K562 (cell line): ENCODE results near the gene RAI1. TPM values are rescaled to one million over a fixed set of nuclear protein-coding genes. Genes with fewer than 3 reads are reported as not detected.

Experiments used
- ADNP ChIP-seq: fragments of 200-800 bp; sonication (Bioruptor generic); IDR thresholded peaks from 2 replicates; pipeline ENCODE4 v1.6.1; 2016; ENCODE audit warnings: missing genetic modification characterization, missing compliant biosample characterization
- ATF1 ChIP-seq, 2 experiments: fragments of 450-650 bp in 1 of 2; IDR thresholded peaks; 2 replicates each; pipeline ENCODE4 v1.6.1; 2016; ENCODE audit warnings: missing compliant biosample characterization in 1 of 2, missing genetic modification characterization in 1 of 2
- FOXK2 ChIP-seq, 2 experiments: fragments of 450-650 bp; IDR thresholded peaks in 1 of 2; conservative IDR thresholded peaks in 1 of 2; 2 replicates each; pipeline ENCODE4 v1.6.1; 2016; ENCODE audit warnings: low read depth in 2 of 2, mild to moderate bottlenecking in 1 of 2
- GTF2B ChIP-seq: IDR thresholded peaks from 2 replicates; pipeline ENCODE4 v1.6.1; 2011; ENCODE audit not compliant: insufficient read length; ENCODE audit errors: extremely low read depth
- HOXB6 ChIP-seq: fragments of 250-450 bp; sonication (Bioruptor Pico); IDR thresholded peaks from 2 replicates; pipeline ENCODE4 v1.5.1; 2022; ENCODE audit warnings: mild to moderate bottlenecking, borderline replicate concordance
- NFIC ChIP-seq: fragments of 450-650 bp; IDR thresholded peaks from 2 replicates; pipeline ENCODE4 v1.6.1; 2017; ENCODE audit warnings: mild to moderate bottlenecking, inconsistent platforms
- POLR2G ChIP-seq: fragments of 200-400 bp; formaldehyde crosslinking; IDR thresholded peaks from 2 replicates; pipeline ENCODE4 v1.6.1; 2017; ENCODE audit warnings: low read depth, mild to moderate bottlenecking, antibody characterized with exemption, low read length, moderate library complexity
- PRPF4 ChIP-seq: fragments of 200-400 bp; formaldehyde crosslinking; IDR thresholded peaks from one replicate; pipeline ENCODE4 v1.6.1; 2017; ENCODE audit warnings: low read length, low read depth, mild to moderate bottlenecking; ENCODE audit not compliant: insufficient read depth, poor library complexity, severe bottlenecking
- RAD21 ChIP-seq, 2 experiments: fragments of 250-450 bp in 1 of 2; fragments of 450-650 bp in 1 of 2; sonication (Bioruptor Pico) in 1 of 2; formaldehyde crosslinking in 1 of 2; IDR thresholded peaks in 1 of 2; conservative IDR thresholded peaks in 1 of 2; 2 replicates each; pipeline versions ENCODE4 v1.4.0 to v1.8.0; 2020 to 2022; ENCODE audit warnings: mild to moderate bottlenecking in 2 of 2, moderate library complexity in 1 of 2
- RBBP5 ChIP-seq: fragments of 200-600 bp; sonication (generic); IDR thresholded peaks from 2 replicates; pipeline ENCODE4 v1.6.1; 2012; ENCODE audit warnings: borderline replicate concordance, mild to moderate bottlenecking, low read length, control low read depth, inconsistent platforms; ENCODE audit not compliant: insufficient read depth, poor library complexity, severe bottlenecking
- RBFOX2 ChIP-seq: fragments of 200-400 bp; formaldehyde crosslinking; IDR thresholded peaks from 2 replicates; pipeline ENCODE4 v1.6.1; 2017; ENCODE audit warnings: low read depth, mild to moderate bottlenecking, low read length, moderate library complexity
- SAFB ChIP-seq: fragments of 200-400 bp; formaldehyde crosslinking; IDR thresholded peaks from 2 replicates; pipeline ENCODE4 v1.6.1; 2017; ENCODE audit warnings: low read depth, low read length, borderline replicate concordance
- SMAD3 ChIP-seq: fragments of 450-650 bp; formaldehyde crosslinking; conservative IDR thresholded peaks from 2 replicates; pipeline ENCODE4 v1.4.0; 2020; ENCODE audit warnings: mild to moderate bottlenecking
- ZBTB1 ChIP-seq: sonication (generic); formaldehyde crosslinking; IDR thresholded peaks from 2 replicates; pipeline ENCODE4 v1.8.1; 2023; ENCODE audit warnings: missing genetic modification reagents, low read depth, mild to moderate bottlenecking, borderline replicate concordance
- ZBTB11 ChIP-seq, 3 experiments: fragments of 200-800 bp in 1 of 3; fragments of 250-450 bp in 1 of 3; fragments of 450-650 bp in 1 of 3; sonication (Bioruptor Pico) in 1 of 3; sonication (Bioruptor generic) in 1 of 3; formaldehyde crosslinking in 1 of 3; IDR thresholded peaks; 2 replicates each; pipeline versions ENCODE4 v1.6.1 to v1.8.0; 2016 to 2022; ENCODE audit warnings: mild to moderate bottlenecking in 2 of 3, missing genetic modification characterization in 2 of 3, missing compliant biosample characterization in 1 of 3, moderate library complexity in 1 of 3
- ZFP36 ChIP-seq: fragments of 150-350 bp; IDR thresholded peaks from 2 replicates; pipeline ENCODE4 v1.6.1; 2018; ENCODE audit warnings: low read length, low read depth; ENCODE audit not compliant: partially characterized antibody
- ZNF143 ChIP-seq: sonication (generic); formaldehyde crosslinking; IDR thresholded peaks from 2 replicates; pipeline ENCODE4 v1.9.0; 2022; ENCODE audit warnings: mild to moderate bottlenecking, missing genetic modification reagents
- polyA plus RNA-seq, 8 experiments: library from polyadenylated mRNA; depleted of rRNA in 4 of 8; stranded (reverse) in 5 of 8; unstranded in 3 of 8; fragments of >200 nt; fragmentation: Nextera tagmentation in 2 of 8; fragmentation: Illumina TruSeq in 1 of 8; extraction: Ambion mirVana in 2 of 8; extraction: Trizol in 1 of 8; gene quantifications; 2 replicates each; pipeline versions ENCODE4 v1.2.1 to v1.2.3, GENCODE V29; 2011 to 2014; ENCODE audit warnings: inconsistent platforms in 1 of 8, missing spikeins in 1 of 8
- total RNA-seq, 7 experiments: library from RNA; depleted of rRNA in 6 of 7; stranded (reverse); fragments of >200 nt in 6 of 7; fragmentation: Illumina TruSeq in 2 of 7; extraction: Trizol in 2 of 7; gene quantifications; 2 replicates each; pipeline versions ENCODE4 v1.2.1 to v1.2.3, GENCODE V29; 2011 to 2021; ENCODE audit warnings: low replicate concordance in 1 of 7
- TF ChIP-seq, protein P1 (sequence below): conservative IDR thresholded peaks from 2 replicates; pipeline ENCODE4 v1.6.1; 2011; ENCODE audit warnings: low read depth, mild to moderate bottlenecking, low read length; ENCODE audit not compliant: control insufficient read depth
- TF ChIP-seq, protein P2 (sequence below): fragments of 250-450 bp; sonication (Bioruptor Pico); IDR thresholded peaks from 2 replicates; pipeline ENCODE4 v1.5.0; 2020; ENCODE audit warnings: mild to moderate bottlenecking, borderline replicate concordance

The RAI1 gene
- total and polyA plus RNA-seq, 9 of the 15 experiments (the other 6 are each of a cell fraction or from before 2014, with no cell fraction given): 0.68 to 19.9 (median 5.5) TPM

DNA sequence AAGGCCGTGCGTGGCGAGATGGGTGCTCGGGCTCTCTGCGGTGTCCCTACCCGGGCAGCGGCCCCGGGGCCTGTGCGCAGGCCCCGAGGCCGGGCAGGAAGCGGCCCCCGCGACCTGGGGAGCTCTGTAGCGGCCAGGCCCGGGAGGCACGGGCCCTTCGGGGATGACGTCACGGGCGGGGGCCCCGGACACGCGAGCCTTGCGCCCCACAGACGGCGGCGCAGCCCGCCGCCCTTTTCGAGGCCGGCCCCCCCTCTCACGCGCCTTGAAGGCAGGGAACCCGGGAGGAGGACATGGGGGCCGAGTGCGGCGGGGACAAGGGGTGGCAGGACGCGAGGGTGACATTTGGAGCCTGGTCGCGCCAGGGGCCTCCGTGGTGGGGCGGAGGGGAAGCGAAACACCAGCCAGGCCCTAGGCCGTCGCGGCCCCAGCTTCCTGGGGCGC is 1.1 kb downstream of the RAI1 start (continued):
- TF ChIP-seq RBBP5 (peak; percentile 22), ZBTB1 (0 out of 2 replicates have a peak, but pooled peaks have one; percentile 22), FOXK2 (conservative IDR thresholded peaks at IDR 0.05 in 1 of 2, IDR thresholded peaks at IDR 0.05 in 1 of 2; ENCODE audit: low read depth in 2 of 2) (no peak), RAD21 (CRISPR knock-in tag; conservative IDR thresholded peaks at IDR 0.05 in 1 of 2, IDR thresholded peaks at IDR 0.05 in 1 of 2) (no peak), SAFB (peak; percentile 88), POLR2G (no peak), GTF2B (no peak), PRPF4 (no peak), ADNP (tag) (no peak), SMAD3 (CRISPR knock-in tag) (no peak), RBFOX2 (peak; percentile 79), HOXB6 (CRISPR knock-in tag) (no peak), ZBTB11 (CRISPR knock-in tag; IDR thresholded peaks at IDR 0.05) (no peak), ATF1 (CRISPR knock-in tag; IDR thresholded peaks at IDR 0.05) (no peak), ATF1 (tag; IDR thresholded peaks at IDR 0.05) (peak; percentile 74), ZFP36 (no peak), NFIC (no peak), ZNF143 (CRISPR knock-in tag) (no peak)
- TF ChIP-seq, protein P1, sequence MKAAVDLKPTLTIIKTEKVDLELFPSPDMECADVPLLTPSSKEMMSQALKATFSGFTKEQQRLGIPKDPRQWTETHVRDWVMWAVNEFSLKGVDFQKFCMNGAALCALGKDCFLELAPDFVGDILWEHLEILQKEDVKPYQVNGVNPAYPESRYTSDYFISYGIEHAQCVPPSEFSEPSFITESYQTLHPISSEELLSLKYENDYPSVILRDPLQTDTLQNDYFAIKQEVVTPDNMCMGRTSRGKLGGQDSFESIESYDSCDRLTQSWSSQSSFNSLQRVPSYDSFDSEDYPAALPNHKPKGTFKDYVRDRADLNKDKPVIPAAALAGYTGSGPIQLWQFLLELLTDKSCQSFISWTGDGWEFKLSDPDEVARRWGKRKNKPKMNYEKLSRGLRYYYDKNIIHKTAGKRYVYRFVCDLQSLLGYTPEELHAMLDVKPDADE: 0 out of 2 replicates have a peak, but pooled peaks have one; percentile 11
- TF ChIP-seq, protein P2, sequence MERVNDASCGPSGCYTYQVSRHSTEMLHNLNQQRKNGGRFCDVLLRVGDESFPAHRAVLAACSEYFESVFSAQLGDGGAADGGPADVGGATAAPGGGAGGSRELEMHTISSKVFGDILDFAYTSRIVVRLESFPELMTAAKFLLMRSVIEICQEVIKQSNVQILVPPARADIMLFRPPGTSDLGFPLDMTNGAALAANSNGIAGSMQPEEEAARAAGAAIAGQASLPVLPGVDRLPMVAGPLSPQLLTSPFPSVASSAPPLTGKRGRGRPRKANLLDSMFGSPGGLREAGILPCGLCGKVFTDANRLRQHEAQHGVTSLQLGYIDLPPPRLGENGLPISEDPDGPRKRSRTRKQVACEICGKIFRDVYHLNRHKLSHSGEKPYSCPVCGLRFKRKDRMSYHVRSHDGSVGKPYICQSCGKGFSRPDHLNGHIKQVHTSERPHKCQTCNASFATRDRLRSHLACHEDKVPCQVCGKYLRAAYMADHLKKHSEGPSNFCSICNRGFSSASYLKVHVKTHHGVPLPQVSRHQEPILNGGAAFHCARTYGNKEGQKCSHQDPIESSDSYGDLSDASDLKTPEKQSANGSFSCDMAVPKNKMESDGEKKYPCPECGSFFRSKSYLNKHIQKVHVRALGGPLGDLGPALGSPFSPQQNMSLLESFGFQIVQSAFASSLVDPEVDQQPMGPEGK (CRISPR knock-in tag): no peak
